HepG2 (cell line): ENCODE data around the gene DUOXA1. TPM values are rescaled to one million over a fixed set of nuclear protein-coding genes. Genes with fewer than 3 reads are reported as not detected.

Experiments used
- ATAC-seq: fragments of 200-7000 bp; cut with Tn5 transposase; 3 replicates; pipeline ENCODE4 v1.9.1; 2020; ENCODE audit warnings: mild to moderate bottlenecking, moderate library complexity
- BruUV-seq: library from RNA; stranded (reverse); fragments of 400-500 nt; replicated peaks from 2 replicates; lab custom pipeline; 2021; lab: Mats Ljungman, UMichigan
- CTCF ChIA-PET: fragments of 300-600 bp; formaldehyde crosslinking; extraction: SDS; loops from one replicate; lab custom pipeline; 2021; ENCODE audit warnings: low total read pairs, inconsistent platforms, low intra/inter-chr PET ratio; lab: Yijun Ruan, JAX
- POLR2A ChIA-PET: fragments of 350-600 bp; sonication (Branson Sonifier 250); formaldehyde crosslinking; loops from one replicate; lab custom pipeline; 2020; ENCODE audit warnings: antibody characterized with exemption, inconsistent platforms; lab: Yijun Ruan, JAX
- DNase-seq: peaks from one replicate; pipeline ENCODE4 v3.0.0-alpha.2; 2015; ENCODE audit warnings: low spot score
- FAIRE-seq: peaks from 3 replicates; lab custom pipeline; 2011; peaks lifted over from hg19 to GRCh38; lab: Jason Lieb, UNC
- H2AFZ ChIP-seq: one replicate; pipeline ENCODE4 v1.6.1; 2011; ENCODE audit warnings: low read length, inconsistent platforms
- H3K27ac ChIP-seq: fragments of 300-600 bp; 3 replicates; pipeline ENCODE4 v1.8.0; 2011; ENCODE audit warnings: mixed run types, mild to moderate bottlenecking, mixed read lengths, low read length, inconsistent platforms; ENCODE audit not compliant: insufficient read depth; ENCODE audit errors: extremely low read length
- H3K27me3 ChIP-seq, 2 experiments: fragments of 200-600 bp in 1 of 2; 2 replicates in 1 of 2; 3 replicates in 1 of 2; pipeline versions ENCODE4 v1.6.0 to v1.8.0; 2011; ENCODE audit warnings: low read length in 2 of 2, mild to moderate bottlenecking in 2 of 2, moderate library complexity in 2 of 2, inconsistent platforms in 1 of 2; ENCODE audit not compliant: insufficient read depth in 2 of 2, control insufficient read depth in 1 of 2
- H3K36me3 ChIP-seq, 2 experiments: fragments of 200-600 bp in 1 of 2; replicated peaks in 1 of 2; 2 replicates in 1 of 2; 3 replicates in 1 of 2; pipeline versions ENCODE4 v1.5.1 to v1.8.0; 2011; ENCODE audit warnings: low read length in 2 of 2, inconsistent platforms in 1 of 2; ENCODE audit not compliant: insufficient read depth in 2 of 2, control insufficient read depth in 1 of 2
- H3K4me1 ChIP-seq: 2 replicates; pipeline ENCODE4 v1.5.1; 2012; ENCODE audit warnings: low read length, inconsistent platforms; ENCODE audit not compliant: insufficient read depth
- H3K4me2 ChIP-seq: 2 replicates; pipeline ENCODE4 v1.6.0; 2011; ENCODE audit warnings: low read depth, low read length, inconsistent platforms
- H3K4me3 ChIP-seq, 3 experiments: fragments of 200-600 bp in 1 of 3; sonication (generic), shearing (Covaris generic) in 1 of 3; replicated peaks in 1 of 3; 2 replicates each; pipeline ENCODE4 v1.5.1; 2011 to 2016; ENCODE audit warnings: low read length in 3 of 3, inconsistent platforms in 2 of 3, low read depth in 2 of 3, mild to moderate bottlenecking in 2 of 3, control low read depth in 1 of 3, mixed read lengths in 1 of 3; ENCODE audit not compliant: insufficient read depth in 1 of 3
- H3K79me2 ChIP-seq: one replicate; pipeline ENCODE4 v1.6.1; 2011; ENCODE audit warnings: low read length, inconsistent platforms; ENCODE audit not compliant: insufficient read depth
- H3K9ac ChIP-seq: 2 replicates; pipeline ENCODE4 v1.6.0; 2011; ENCODE audit warnings: mild to moderate bottlenecking, low read depth, low read length, inconsistent platforms; ENCODE audit not compliant: insufficient read depth
- H3K9me3 ChIP-seq: 2 replicates; pipeline ENCODE4 v1.5.1; 2012; ENCODE audit warnings: mild to moderate bottlenecking, low read length
- H4K20me1 ChIP-seq: 2 replicates; pipeline ENCODE4 v1.6.0; 2011; ENCODE audit warnings: inconsistent platforms, mild to moderate bottlenecking, low read length, moderate library complexity; ENCODE audit not compliant: insufficient read depth
- DMTF1 ChIP-seq: sonication (generic); formaldehyde crosslinking; IDR thresholded peaks from 2 replicates; pipeline ENCODE4 v1.4.0; 2020; ENCODE audit warnings: mild to moderate bottlenecking, missing genetic modification reagents
- KLF12 ChIP-seq: sonication (generic); formaldehyde crosslinking; IDR thresholded peaks from 2 replicates; pipeline ENCODE4 v1.4.0; 2020; ENCODE audit warnings: missing genetic modification reagents, borderline replicate concordance
- SNAPC2 ChIP-seq: sonication (generic); formaldehyde crosslinking; IDR thresholded peaks from 2 replicates; pipeline ENCODE4 v1.8.1; 2022; ENCODE audit warnings: mild to moderate bottlenecking, missing genetic modification reagents
- ZBTB7B ChIP-seq: sonication (generic); formaldehyde crosslinking; IDR thresholded peaks from 2 replicates; pipeline ENCODE4 v1.4.0; 2020; ENCODE audit warnings: missing genetic modification reagents
- ZC3H13 ChIP-seq: sonication (generic); formaldehyde crosslinking; IDR thresholded peaks from 2 replicates; pipeline ENCODE4 v1.8.1; 2023; ENCODE audit warnings: mild to moderate bottlenecking, missing genetic modification reagents, moderate library complexity
- ZMYM4 ChIP-seq: sonication (generic); formaldehyde crosslinking; IDR thresholded peaks from 2 replicates; pipeline ENCODE4 v1.8.1; 2023; ENCODE audit warnings: mild to moderate bottlenecking, missing genetic modification reagents
- ZNF101 ChIP-seq: sonication (generic); formaldehyde crosslinking; IDR thresholded peaks from 2 replicates; pipeline ENCODE4 v1.4.0; 2020; ENCODE audit warnings: mild to moderate bottlenecking, low read depth, missing genetic modification reagents, borderline replicate concordance
- ZNF232 ChIP-seq: sonication (generic); formaldehyde crosslinking; IDR thresholded peaks from 2 replicates; pipeline ENCODE4 v1.4.0; 2020; ENCODE audit warnings: missing genetic modification reagents, borderline replicate concordance
- ZNF747 ChIP-seq: sonication (generic); formaldehyde crosslinking; IDR thresholded peaks from 2 replicates; pipeline ENCODE4 v1.8.1; 2023; ENCODE audit warnings: missing genetic modification reagents, mild to moderate bottlenecking, borderline replicate concordance
- ZNF772 ChIP-seq: sonication (generic); formaldehyde crosslinking; IDR thresholded peaks from 2 replicates; pipeline ENCODE4 v1.5.0; 2020; ENCODE audit warnings: mild to moderate bottlenecking, missing genetic modification reagents
- WGBS: methylation state at CpG from one replicate; pipeline ENCODE4 v1.1.6; 2017; ENCODE audit warnings: low lambda C conversion rate; 5-methylcytosine and 5-hydroxymethylcytosine counted together
- in situ Hi-C: cut with HindIII; loops from 2 replicates; pipeline ENCODE4 v1.10.0; 2017; ENCODE audit warnings: low pct_unique_long_range_greater_than_20kb; ENCODE audit not compliant: extremely low pct_ligation_motif_present
- intact Hi-C: fragments of 100-400 bp; cut with micrococcal nuclease; formaldehyde crosslinking; loops from one replicate; pipeline ENCODE4 v1.10.0; 2022; ENCODE audit not compliant: unreplicated experiment
- polyA plus RNA-seq, 8 experiments: library from polyadenylated mRNA; depleted of rRNA in 3 of 8; stranded (reverse) in 7 of 8; unstranded in 1 of 8; fragments of >200 nt; fragmentation: Illumina TruSeq in 4 of 8; extraction: Trizol in 4 of 8; gene quantifications; 2 replicates each; pipeline versions ENCODE4 v1.2.1 to v1.2.3, GENCODE V29; 2011 to 2016; ENCODE audit warnings: low read depth in 4 of 8, missing spikeins in 1 of 8, mixed read lengths in 1 of 8; ENCODE audit not compliant: insufficient read depth in 1 of 8
- total RNA-seq, 5 experiments: library from RNA; depleted of rRNA; stranded (reverse); fragments of >200 nt; fragmentation: Illumina TruSeq; extraction: Trizol; gene quantifications; 2 replicates each; pipeline ENCODE4 v1.2.3, GENCODE V29; 2016; ENCODE audit warnings: low read depth in 1 of 5
- TF ChIP-seq, protein P1 (sequence below): sonication (generic); formaldehyde crosslinking; IDR thresholded peaks from 2 replicates; pipeline ENCODE4 v1.5.0; 2020; ENCODE audit warnings: missing genetic modification reagents
- TF ChIP-seq, protein P2 (sequence below): sonication (generic); formaldehyde crosslinking; IDR thresholded peaks from 2 replicates; pipeline ENCODE4 v1.8.1; 2022; ENCODE audit warnings: mild to moderate bottlenecking, missing genetic modification reagents
- TF ChIP-seq, protein P3 (sequence below): sonication (generic); formaldehyde crosslinking; IDR thresholded peaks from 2 replicates; pipeline ENCODE4 v1.5.0; 2020; ENCODE audit warnings: mild to moderate bottlenecking, missing genetic modification reagents, borderline replicate concordance
- TF ChIP-seq, protein P4 (sequence below): sonication (generic); formaldehyde crosslinking; IDR thresholded peaks from 2 replicates; pipeline ENCODE4 v1.4.0; 2020; ENCODE audit warnings: missing genetic modification reagents

The DUOXA1 gene
- total and polyA plus RNA-seq, 2 of the 13 experiments (the other 11 are each of a cell fraction or from before 2014, with no cell fraction given), result not detected

DNA sequence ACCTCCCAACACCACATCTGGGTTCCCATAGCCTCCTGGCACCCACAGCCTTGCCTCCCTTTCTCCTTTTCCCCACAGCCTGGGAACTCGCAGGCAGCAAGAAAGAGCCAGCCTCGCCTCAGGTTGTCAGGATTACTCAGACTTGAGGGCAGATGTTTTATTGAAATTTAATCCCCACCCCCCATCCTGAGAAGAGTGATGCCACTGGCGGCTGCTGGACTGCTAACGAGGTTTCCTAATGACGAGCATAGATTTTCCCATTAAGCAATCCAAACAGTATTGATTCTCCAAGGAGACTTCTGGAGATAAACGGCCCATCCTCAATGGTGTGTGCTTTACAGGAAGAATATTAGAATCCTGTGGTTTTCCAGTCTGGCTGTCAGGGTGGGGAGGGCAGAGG lies 44.4 kb upstream of the DUOXA1 start:
- Histone ChIP-seq H3K79me2 (peaks cover 4% of the 10 kb centered on the region), H3K4me1 (no peaks in the 10 kb centered on the region), H3K27me3 (no peaks in the 10 kb centered on the region), H3K27ac (no peak overlapping the region), H2AFZ (no peak overlapping the region), H3K4me2 (no peak overlapping the region), H3K9ac (no peak overlapping the region), H3K36me3 (peaks cover 23 to 67% of the 10 kb centered on the region in 2 experiments), H3K9me3 (no peaks in the 10 kb centered on the region), H4K20me1 (0 out of 2 replicates have a peak, but pooled peaks cover 2% of the 10 kb centered on the region), H3K4me3 (no peak overlapping the region)
- BruUV-seq, result no TSS peak
- CTCF ChIA-PET, result no interaction called here
- intact Hi-C loops (no loop called here), in situ Hi-C loops (no loop called here)
- DNase-seq (no peak), FAIRE-seq (no peak), ATAC-seq (no peak)
- 96% methylated on average over 6 of the region's 6 CpGs for WGBS
- POLR2A ChIA-PET, result no interaction called here
- no peak for TF ChIP-seq ZC3H13
- TF ChIP-seq, protein P1, sequence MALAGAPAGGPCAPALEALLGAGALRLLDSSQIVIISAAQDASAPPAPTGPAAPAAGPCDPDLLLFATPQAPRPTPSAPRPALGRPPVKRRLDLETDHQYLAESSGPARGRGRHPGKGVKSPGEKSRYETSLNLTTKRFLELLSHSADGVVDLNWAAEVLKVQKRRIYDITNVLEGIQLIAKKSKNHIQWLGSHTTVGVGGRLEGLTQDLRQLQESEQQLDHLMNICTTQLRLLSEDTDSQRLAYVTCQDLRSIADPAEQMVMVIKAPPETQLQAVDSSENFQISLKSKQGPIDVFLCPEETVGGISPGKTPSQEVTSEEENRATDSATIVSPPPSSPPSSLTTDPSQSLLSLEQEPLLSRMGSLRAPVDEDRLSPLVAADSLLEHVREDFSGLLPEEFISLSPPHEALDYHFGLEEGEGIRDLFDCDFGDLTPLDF (CRISPR knock-in tag), result no peak
- TF ChIP-seq ZNF747 (CRISPR knock-in tag), result no peak
- TF ChIP-seq, protein P2, sequence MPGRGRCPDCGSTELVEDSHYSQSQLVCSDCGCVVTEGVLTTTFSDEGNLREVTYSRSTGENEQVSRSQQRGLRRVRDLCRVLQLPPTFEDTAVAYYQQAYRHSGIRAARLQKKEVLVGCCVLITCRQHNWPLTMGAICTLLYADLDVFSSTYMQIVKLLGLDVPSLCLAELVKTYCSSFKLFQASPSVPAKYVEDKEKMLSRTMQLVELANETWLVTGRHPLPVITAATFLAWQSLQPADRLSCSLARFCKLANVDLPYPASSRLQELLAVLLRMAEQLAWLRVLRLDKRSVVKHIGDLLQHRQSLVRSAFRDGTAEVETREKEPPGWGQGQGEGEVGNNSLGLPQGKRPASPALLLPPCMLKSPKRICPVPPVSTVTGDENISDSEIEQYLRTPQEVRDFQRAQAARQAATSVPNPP, result no peak
- no peak for TF ChIP-seq DMTF1 (CRISPR knock-in tag)
- TF ChIP-seq, protein P3, sequence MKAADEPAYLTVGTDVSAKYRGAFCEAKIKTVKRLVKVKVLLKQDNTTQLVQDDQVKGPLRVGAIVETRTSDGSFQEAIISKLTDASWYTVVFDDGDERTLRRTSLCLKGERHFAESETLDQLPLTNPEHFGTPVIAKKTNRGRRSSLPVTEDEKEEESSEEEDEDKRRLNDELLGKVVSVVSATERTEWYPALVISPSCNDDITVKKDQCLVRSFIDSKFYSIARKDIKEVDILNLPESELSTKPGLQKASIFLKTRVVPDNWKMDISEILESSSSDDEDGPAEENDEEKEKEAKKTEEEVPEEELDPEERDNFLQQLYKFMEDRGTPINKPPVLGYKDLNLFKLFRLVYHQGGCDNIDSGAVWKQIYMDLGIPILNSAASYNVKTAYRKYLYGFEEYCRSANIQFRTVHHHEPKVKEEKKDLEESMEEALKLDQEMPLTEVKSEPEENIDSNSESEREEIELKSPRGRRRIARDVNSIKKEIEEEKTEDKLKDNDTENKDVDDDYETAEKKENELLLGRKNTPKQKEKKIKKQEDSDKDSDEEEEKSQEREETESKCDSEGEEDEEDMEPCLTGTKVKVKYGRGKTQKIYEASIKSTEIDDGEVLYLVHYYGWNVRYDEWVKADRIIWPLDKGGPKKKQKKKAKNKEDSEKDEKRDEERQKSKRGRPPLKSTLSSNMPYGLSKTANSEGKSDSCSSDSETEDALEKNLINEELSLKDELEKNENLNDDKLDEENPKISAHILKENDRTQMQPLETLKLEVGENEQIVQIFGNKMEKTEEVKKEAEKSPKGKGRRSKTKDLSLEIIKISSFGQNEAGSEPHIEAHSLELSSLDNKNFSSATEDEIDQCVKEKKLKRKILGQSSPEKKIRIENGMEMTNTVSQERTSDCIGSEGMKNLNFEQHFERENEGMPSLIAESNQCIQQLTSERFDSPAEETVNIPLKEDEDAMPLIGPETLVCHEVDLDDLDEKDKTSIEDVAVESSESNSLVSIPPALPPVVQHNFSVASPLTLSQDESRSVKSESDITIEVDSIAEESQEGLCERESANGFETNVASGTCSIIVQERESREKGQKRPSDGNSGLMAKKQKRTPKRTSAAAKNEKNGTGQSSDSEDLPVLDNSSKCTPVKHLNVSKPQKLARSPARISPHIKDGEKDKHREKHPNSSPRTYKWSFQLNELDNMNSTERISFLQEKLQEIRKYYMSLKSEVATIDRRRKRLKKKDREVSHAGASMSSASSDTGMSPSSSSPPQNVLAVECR (CRISPR knock-in tag), result no peak
- TF ChIP-seq ZNF101 (CRISPR knock-in tag), result no peak
- TF ChIP-seq ZBTB7B (CRISPR knock-in tag), result no peak
- TF ChIP-seq SNAPC2, result no peak
- no peak for TF ChIP-seq ZMYM4
- no peak for TF ChIP-seq KLF12 (CRISPR knock-in tag)
- no peak for TF ChIP-seq ZNF232 (CRISPR knock-in tag)
- TF ChIP-seq ZNF772 (CRISPR knock-in tag), result no peak
- TF ChIP-seq, protein P4, sequence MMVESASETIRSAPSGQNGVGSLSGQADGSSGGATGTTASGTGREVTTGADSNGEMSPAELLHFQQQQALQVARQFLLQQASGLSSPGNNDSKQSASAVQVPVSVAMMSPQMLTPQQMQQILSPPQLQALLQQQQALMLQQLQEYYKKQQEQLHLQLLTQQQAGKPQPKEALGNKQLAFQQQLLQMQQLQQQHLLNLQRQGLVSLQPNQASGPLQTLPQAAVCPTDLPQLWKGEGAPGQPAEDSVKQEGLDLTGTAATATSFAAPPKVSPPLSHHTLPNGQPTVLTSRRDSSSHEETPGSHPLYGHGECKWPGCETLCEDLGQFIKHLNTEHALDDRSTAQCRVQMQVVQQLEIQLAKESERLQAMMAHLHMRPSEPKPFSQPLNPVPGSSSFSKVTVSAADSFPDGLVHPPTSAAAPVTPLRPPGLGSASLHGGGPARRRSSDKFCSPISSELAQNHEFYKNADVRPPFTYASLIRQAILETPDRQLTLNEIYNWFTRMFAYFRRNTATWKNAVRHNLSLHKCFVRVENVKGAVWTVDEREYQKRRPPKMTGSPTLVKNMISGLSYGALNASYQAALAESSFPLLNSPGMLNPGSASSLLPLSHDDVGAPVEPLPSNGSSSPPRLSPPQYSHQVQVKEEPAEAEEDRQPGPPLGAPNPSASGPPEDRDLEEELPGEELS (CRISPR knock-in tag), result no peak
